ENCODE data around the gene CEACAM1.

The CEACAM1 gene

GRCh38 chr19:42528354-42529247, at the start of gene CEACAM1:
Gene CEACAM1 (minus strand): TSS chr19:42528481. CDS start chr19:42528374, 107 bp downstream.
- Histone ChIP-seq H3K36me3 (ENCODE audit: control insufficient read depth, insufficient read depth, low read length) (no peaks in the 10 kb centered on the region), H3K9ac (ENCODE audit: low read length) (no peak within 1 kb of the TSS), H3K27me3 (ENCODE audit: control insufficient read depth, insufficient read depth, low read length) (no peaks in the 10 kb centered on the region), H3K27ac (ENCODE audit: low read depth, low read length) (no peak within 1 kb of the TSS), H3K4me3 (ENCODE audit: low read depth, low read length) (no peak within 1 kb of the TSS), H3K9me3 (ENCODE audit: control insufficient read depth, insufficient read depth, low read depth, low read length) (no peaks in the 10 kb centered on the region), H3K4me1 (ENCODE audit: control insufficient read depth, insufficient read depth, low read length) (peaks cover 10% of the 10 kb centered on the region)

GRCh38 chr19:42577016-42577415, 48.7 kb upstream of the CEACAM1 start:
- H3K27me3 ChIP-seq (ENCODE audit: control insufficient read depth, insufficient read depth, low read length), result no peaks in the 10 kb centered on the region; the same call in 1 of the 2 replicates
- H3K9ac ChIP-seq (ENCODE audit: low read length), result no peak overlapping the region
- no peaks in the 10 kb centered on the region for H3K9me3 ChIP-seq (ENCODE audit: control insufficient read depth, insufficient read depth, low read depth, low read length)
- no peak overlapping the region for H3K4me3 ChIP-seq (ENCODE audit: low read depth, low read length)
- no peaks in the 10 kb centered on the region for H3K36me3 ChIP-seq (ENCODE audit: control insufficient read depth, insufficient read depth, low read length)
- H3K4me1 ChIP-seq (ENCODE audit: control insufficient read depth, insufficient read depth, low read length), result peaks cover 9% of the 10 kb centered on the region; the same call in 1 of the 2 replicates
- no peak overlapping the region for H3K27ac ChIP-seq (ENCODE audit: low read depth, low read length)

- Histone ChIP-seq H3K27me3 (ENCODE audit: control insufficient read depth, insufficient read depth, low read length) (no peaks in the 10 kb centered on the region; the same call in 1 of the 2 replicates), H3K27ac (ENCODE audit: low read depth, low read length) (no peak overlapping the region), H3K9ac (ENCODE audit: low read length) (no peak overlapping the region), H3K9me3 (ENCODE audit: control insufficient read depth, insufficient read depth, low read depth, low read length) (no peaks in the 10 kb centered on the region), H3K4me3 (ENCODE audit: low read depth, low read length) (no peak overlapping the region), H3K4me1 (ENCODE audit: control insufficient read depth, insufficient read depth, low read length) (peaks cover 9% of the 10 kb centered on the region; the same call in 1 of the 2 replicates), H3K36me3 (ENCODE audit: control insufficient read depth, insufficient read depth, low read length) (no peaks in the 10 kb centered on the region)
Observed at GRCh38 chr19:42576241-42576640, 48.0 kb upstream of the CEACAM1 start.

GRCh38 chr19:42573642-42574041, 45.4 kb upstream of the CEACAM1 start:
- Histone ChIP-seq H3K4me3 (ENCODE audit: low read depth, low read length) (no peak overlapping the region), H3K9me3 (ENCODE audit: control insufficient read depth, insufficient read depth, low read depth, low read length) (no peaks in the 10 kb centered on the region), H3K36me3 (ENCODE audit: control insufficient read depth, insufficient read depth, low read length) (no peaks in the 10 kb centered on the region), H3K9ac (ENCODE audit: low read length) (no peak overlapping the region), H3K27ac (ENCODE audit: low read depth, low read length) (no peak overlapping the region), H3K4me1 (ENCODE audit: control insufficient read depth, insufficient read depth, low read length) (peaks cover 9% of the 10 kb centered on the region; the same call in 1 of the 2 replicates), H3K27me3 (ENCODE audit: control insufficient read depth, insufficient read depth, low read length) (no peaks in the 10 kb centered on the region)

GRCh38 chr19:42571116-42571515, 42.8 kb upstream of the CEACAM1 start:
- H3K27me3 ChIP-seq (ENCODE audit: control insufficient read depth, insufficient read depth, low read length), result peaks cover 4% of the 10 kb centered on the region; the same call in 1 of the 2 replicates
- H3K4me1 ChIP-seq (ENCODE audit: control insufficient read depth, insufficient read depth, low read length), result peaks cover 9% of the 10 kb centered on the region; the same call in 1 of the 2 replicates
- H3K9me3 ChIP-seq (ENCODE audit: control insufficient read depth, insufficient read depth, low read depth, low read length), result no peaks in the 10 kb centered on the region
- H3K9ac ChIP-seq (ENCODE audit: low read length), result no peak overlapping the region
- no peak overlapping the region for H3K4me3 ChIP-seq (ENCODE audit: low read depth, low read length)
- no peak overlapping the region for H3K27ac ChIP-seq (ENCODE audit: low read depth, low read length)
- no peaks in the 10 kb centered on the region for H3K36me3 ChIP-seq (ENCODE audit: control insufficient read depth, insufficient read depth, low read length)

- Histone ChIP-seq H3K27me3 (ENCODE audit: control insufficient read depth, insufficient read depth, low read length) (peaks cover 4% of the 10 kb centered on the region; the same call in 1 of the 2 replicates), H3K36me3 (ENCODE audit: control insufficient read depth, insufficient read depth, low read length) (no peaks in the 10 kb centered on the region), H3K27ac (ENCODE audit: low read depth, low read length) (no peak overlapping the region), H3K9ac (ENCODE audit: low read length) (no peak overlapping the region), H3K4me1 (ENCODE audit: control insufficient read depth, insufficient read depth, low read length) (peaks cover 9% of the 10 kb centered on the region; the same call in 1 of the 2 replicates), H3K9me3 (ENCODE audit: control insufficient read depth, insufficient read depth, low read depth, low read length) (no peaks in the 10 kb centered on the region), H3K4me3 (ENCODE audit: low read depth, low read length) (no peak overlapping the region)
Observed at GRCh38 chr19:42569193-42569592, 40.9 kb upstream of the CEACAM1 start.

- H3K27me3 ChIP-seq (ENCODE audit: control insufficient read depth, insufficient read depth, low read length), result peaks cover 4% of the 10 kb centered on the region; the same call in 1 of the 2 replicates
- H3K27ac ChIP-seq (ENCODE audit: low read depth, low read length), result no peak overlapping the region
- H3K36me3 ChIP-seq (ENCODE audit: control insufficient read depth, insufficient read depth, low read length), result no peaks in the 10 kb centered on the region
- no peak overlapping the region for H3K9ac ChIP-seq (ENCODE audit: low read length)
- H3K9me3 ChIP-seq (ENCODE audit: control insufficient read depth, insufficient read depth, low read depth, low read length), result no peaks in the 10 kb centered on the region
- no peaks in the 10 kb centered on the region for H3K4me1 ChIP-seq (ENCODE audit: control insufficient read depth, insufficient read depth, low read length)
- no peak overlapping the region for H3K4me3 ChIP-seq (ENCODE audit: low read depth, low read length)
Observed at GRCh38 chr19:42568006-42568405, 39.7 kb upstream of the CEACAM1 start.

- H3K9me3 ChIP-seq (ENCODE audit: control insufficient read depth, insufficient read depth, low read depth, low read length), result no peaks in the 10 kb centered on the region
- no peak overlapping the region for H3K4me3 ChIP-seq (ENCODE audit: low read depth, low read length)
- no peaks in the 10 kb centered on the region for H3K36me3 ChIP-seq (ENCODE audit: control insufficient read depth, insufficient read depth, low read length)
- no peak overlapping the region for H3K9ac ChIP-seq (ENCODE audit: low read length)
- no peak overlapping the region for H3K27ac ChIP-seq (ENCODE audit: low read depth, low read length)
- H3K27me3 ChIP-seq (ENCODE audit: control insufficient read depth, insufficient read depth, low read length), result peaks cover 4% of the 10 kb centered on the region; the same call in 1 of the 2 replicates
- no peaks in the 10 kb centered on the region for H3K4me1 ChIP-seq (ENCODE audit: control insufficient read depth, insufficient read depth, low read length)
Observed at GRCh38 chr19:42567567-42567966, 39.3 kb upstream of the CEACAM1 start.

- H3K36me3 ChIP-seq (ENCODE audit: control insufficient read depth, insufficient read depth, low read length), result no peaks in the 10 kb centered on the region
Observed at GRCh38 chr19:42563352-42564210, 35.3 kb upstream of the CEACAM1 start.

GRCh38 chr19:42561512-42561911, 33.2 kb upstream of the CEACAM1 start:
- Histone ChIP-seq H3K36me3 (ENCODE audit: control insufficient read depth, insufficient read depth, low read length) (no peaks in the 10 kb centered on the region), H3K9ac (ENCODE audit: low read length) (no peak overlapping the region), H3K4me1 (ENCODE audit: control insufficient read depth, insufficient read depth, low read length) (peaks cover 21% of the 10 kb centered on the region), H3K27ac (ENCODE audit: low read depth, low read length) (no peak overlapping the region), H3K4me3 (ENCODE audit: low read depth, low read length) (no peak overlapping the region), H3K9me3 (ENCODE audit: control insufficient read depth, insufficient read depth, low read depth, low read length) (no peaks in the 10 kb centered on the region), H3K27me3 (ENCODE audit: control insufficient read depth, insufficient read depth, low read length) (peaks cover 11% of the 10 kb centered on the region; the same call in 1 of the 2 replicates)

More at GRCh38 chr19:42563352-42564210, 35.3 kb upstream of the CEACAM1 start:
- Histone ChIP-seq H3K27me3 (ENCODE audit: control insufficient read depth, insufficient read depth, low read length) (peaks cover 15% of the 10 kb centered on the region), H3K4me1 (ENCODE audit: control insufficient read depth, insufficient read depth, low read length) (peaks cover 16% of the 10 kb centered on the region), H3K27ac (ENCODE audit: low read depth, low read length) (no peak overlapping the region), H3K4me3 (ENCODE audit: low read depth, low read length) (no peak overlapping the region), H3K9ac (ENCODE audit: low read length) (no peak overlapping the region), H3K9me3 (ENCODE audit: control insufficient read depth, insufficient read depth, low read depth, low read length) (no peaks in the 10 kb centered on the region)
